SK-N-MC (cell line): ENCODE measurements around the gene TUBA8.

Source experiments
- DNase-seq: peaks from one replicate; pipeline ENCODE4 v3.0.0-alpha.2; 2011; ENCODE audit warnings: low read depth, low spot score
- H3K27ac ChIP-seq: fragments of 200-600 bp; sonication (generic); 2 replicates; pipeline ENCODE4 v1.5.1; 2016; ENCODE audit warnings: mixed run types
- H3K36me3 ChIP-seq: fragments of 200-600 bp; sonication (generic); 2 replicates; pipeline ENCODE4 v1.6.1; 2017; ENCODE audit warnings: antibody characterized with exemption, low read length, mixed read lengths; ENCODE audit not compliant: insufficient read depth
- H3K4me3 ChIP-seq: fragments of 200-600 bp; sonication (generic); 2 replicates; pipeline ENCODE4 v1.5.1; 2016
- H3K9ac ChIP-seq: fragments of 200-600 bp; sonication (generic); 2 replicates; pipeline ENCODE4 v1.8.0; 2017; ENCODE audit warnings: mixed run types, mixed read lengths; ENCODE audit not compliant: insufficient read length
- H3K9me3 ChIP-seq: fragments of 200-600 bp; sonication (generic); 2 replicates; pipeline ENCODE4 v1.6.1; 2017; ENCODE audit warnings: low read depth, mild to moderate bottlenecking, antibody characterized with exemption, low read length, moderate library complexity, mixed read lengths
- EZH2 ChIP-seq: fragments of 200-600 bp; sonication (generic); IDR thresholded peaks from one replicate; pipeline ENCODE4 v1.6.1; 2017; ENCODE audit warnings: antibody characterized with exemption
- FOXP2 ChIP-seq: optimal IDR thresholded peaks from 2 replicates; pipeline ENCODE3; 2011; ENCODE audit warnings: mild to moderate bottlenecking, moderate library complexity; ENCODE audit not compliant: insufficient read depth; ENCODE audit errors: extremely low read length, control extremely low read depth
- POLR2AphosphoS5 ChIP-seq: IDR thresholded peaks from 2 replicates; pipeline ENCODE4 v1.6.1; 2012; ENCODE audit warnings: mild to moderate bottlenecking, low read depth, low read length, borderline replicate concordance

TUBA8 gene

DNA sequence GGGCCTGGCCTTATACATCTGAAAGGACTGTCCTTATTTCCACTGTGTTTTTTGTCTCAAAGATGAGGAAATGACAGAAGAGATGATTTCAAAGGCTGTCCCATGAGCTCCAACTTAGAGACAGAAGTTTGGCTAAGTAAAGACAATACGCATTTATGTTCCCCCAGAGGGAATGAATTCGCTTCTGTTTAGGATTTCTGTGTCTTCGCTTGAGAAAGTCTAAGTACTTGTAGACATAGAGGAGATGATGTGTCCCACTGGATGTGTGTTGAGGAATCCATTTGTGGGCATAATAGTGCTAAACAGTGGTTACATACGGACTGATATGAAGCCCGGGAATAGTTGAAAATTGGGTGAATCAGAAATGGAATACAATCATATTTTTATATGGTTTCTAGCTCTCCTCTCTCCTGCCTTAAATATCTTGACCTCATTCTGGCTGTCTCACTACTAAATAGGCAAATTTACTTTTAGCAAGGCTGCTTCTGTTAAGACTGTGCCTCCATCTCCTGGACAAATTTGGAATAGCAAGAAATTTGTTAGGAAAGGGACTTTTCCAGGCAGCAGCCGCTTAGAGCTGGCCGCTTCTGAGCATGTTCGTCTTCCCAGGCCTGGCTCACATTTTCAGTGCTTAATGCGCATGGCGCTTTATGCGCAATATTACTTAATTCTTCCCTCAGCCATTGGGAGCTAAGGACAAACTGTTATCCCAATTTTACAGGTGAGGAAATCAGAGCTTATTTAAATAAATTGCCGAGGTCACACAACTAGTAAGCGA is 34.7 kb upstream of the TUBA8 start:
- peak overlapping the region; percentile 96 for H3K4me3 ChIP-seq
- no peak for TF ChIP-seq POLR2AphosphoS5
- TF ChIP-seq EZH2: no peak
- TF ChIP-seq FOXP2: no peak
- peak overlapping the region; percentile 85 for H3K9ac ChIP-seq
- no peaks in the 10 kb centered on the region for H3K9me3 ChIP-seq
- H3K27ac ChIP-seq: peak overlapping the region; percentile 53; the same call in 1 of the 2 replicates
- peaks cover 17% of the 10 kb centered on the region for H3K36me3 ChIP-seq
- DNase-seq: peak; percentile 84

DNA sequence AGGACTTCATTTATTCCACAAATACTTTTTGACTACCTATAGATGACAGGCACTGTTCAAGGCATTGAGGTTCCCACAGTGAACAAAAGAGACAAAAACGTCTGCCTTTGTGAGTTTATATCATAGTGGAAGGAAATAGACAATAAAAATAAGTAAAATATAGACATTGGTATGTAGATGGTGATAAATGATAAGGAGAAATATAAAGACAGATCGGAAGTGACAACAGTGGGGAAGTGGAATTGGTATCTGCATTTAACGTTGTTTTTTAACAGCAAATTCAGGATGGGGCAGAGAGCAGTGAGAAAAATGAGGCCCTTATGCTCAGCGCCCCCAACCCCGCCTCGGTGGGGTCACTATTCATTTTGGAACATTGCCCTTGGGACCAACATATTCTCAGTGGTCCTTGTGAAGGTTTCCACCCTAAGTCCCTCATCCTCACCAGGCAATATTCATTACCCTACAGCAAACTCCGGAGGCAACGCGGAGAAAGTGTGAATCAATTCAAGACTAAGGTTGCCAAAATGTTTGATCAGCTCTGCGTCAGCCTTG is 33.4 kb upstream of the TUBA8 start:
- Histone ChIP-seq H3K27ac (no peak overlapping the region), H3K9me3 (no peaks in the 10 kb centered on the region), H3K4me3 (peak overlapping the region; percentile 96), H3K36me3 (peaks cover 29% of the 10 kb centered on the region), H3K9ac (peak overlapping the region; percentile 85)
- DNase-seq: no peak
- TF ChIP-seq POLR2AphosphoS5: no peak
- no peak for TF ChIP-seq EZH2
- no peak for TF ChIP-seq FOXP2

GRCh38 chr22:18077639-18078328 is 32.8 kb upstream of the TUBA8 start, which contains the start of gene PEX26:
PEX26 (plus strand) TSS chr22:18077990; CDS start chr22:18078377, 387 bp downstream.
- peak; percentile 59; the same call in 1 of the 2 replicates for TF ChIP-seq POLR2AphosphoS5
- no peak for TF ChIP-seq FOXP2
- no peak for TF ChIP-seq EZH2
- peak within 1 kb of the TSS; percentile 96 for H3K4me3 ChIP-seq
- peak; percentile 74 for DNase-seq
- peak within 1 kb of the TSS; percentile 85 for H3K9ac ChIP-seq
- peaks cover 35% of the 10 kb centered on the region for H3K36me3 ChIP-seq
- no peak within 1 kb of the TSS for H3K27ac ChIP-seq
- H3K9me3 ChIP-seq: no peaks in the 10 kb centered on the region

GRCh38 chr22:18078329-18079041 is 32.1 kb upstream of the TUBA8 start:
- Histone ChIP-seq H3K9ac (peak overlapping the region; percentile 82), H3K4me3 (peak overlapping the region; percentile 96), H3K9me3 (no peaks in the 10 kb centered on the region), H3K36me3 (peaks cover 42% of the 10 kb centered on the region), H3K27ac (no peak overlapping the region)
- TF ChIP-seq FOXP2 (no peak), EZH2 (no peak), POLR2AphosphoS5 (no peak)
- no peak for DNase-seq

DNA sequence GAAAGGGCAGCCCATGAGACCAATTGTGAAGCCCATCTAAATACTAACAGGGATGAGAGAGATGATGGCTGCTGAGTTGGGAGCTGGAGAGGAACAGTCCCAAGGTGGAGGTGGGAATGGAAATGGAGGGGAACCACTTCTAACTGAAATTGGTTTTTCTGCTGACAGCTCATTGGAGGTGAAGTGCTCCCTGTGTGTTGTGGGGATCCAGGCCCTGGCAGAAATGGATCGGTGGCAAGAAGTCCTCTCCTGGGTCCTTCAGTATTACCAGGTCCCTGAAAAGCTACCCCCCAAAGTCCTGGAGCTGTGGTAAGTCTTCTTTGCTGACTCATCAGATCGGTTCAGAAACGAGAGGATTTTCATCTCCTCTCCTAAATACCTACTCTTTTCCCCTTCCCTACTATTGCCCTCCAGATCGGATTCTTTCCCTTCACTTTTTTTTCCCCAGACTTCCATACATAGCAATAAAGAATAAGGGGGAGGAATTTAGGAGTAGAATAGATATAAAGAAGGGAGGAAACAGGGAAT is 30.8 kb upstream of the TUBA8 start:
- no peak overlapping the region for H3K9ac ChIP-seq
- H3K36me3 ChIP-seq: peaks cover 48% of the 10 kb centered on the region
- no peak for DNase-seq
- no peak overlapping the region for H3K27ac ChIP-seq
- H3K9me3 ChIP-seq: no peaks in the 10 kb centered on the region
- no peak overlapping the region for H3K4me3 ChIP-seq
- TF ChIP-seq EZH2: no peak

DNA sequence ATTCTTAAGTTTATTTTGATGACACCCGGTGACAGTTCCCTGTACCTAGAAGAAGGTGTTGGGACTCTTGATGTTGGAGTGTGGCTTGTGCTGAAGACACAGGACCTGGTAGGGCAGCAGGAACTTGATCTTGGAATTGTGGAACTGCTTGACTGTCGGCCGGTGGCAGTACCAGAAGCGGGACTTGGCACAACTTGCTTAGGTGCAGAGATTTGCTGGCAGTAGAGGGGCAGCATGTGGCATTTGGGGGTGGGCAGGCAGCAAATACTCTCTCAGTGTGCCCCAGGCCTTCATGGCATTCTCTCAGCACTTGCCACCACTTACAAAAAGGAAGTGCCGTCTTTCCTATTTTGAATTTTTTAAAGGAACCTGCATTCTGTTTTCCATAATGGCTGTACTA is 29.2 kb upstream of the TUBA8 start:
- peaks cover 54% of the 10 kb centered on the region for H3K36me3 ChIP-seq

DNA sequence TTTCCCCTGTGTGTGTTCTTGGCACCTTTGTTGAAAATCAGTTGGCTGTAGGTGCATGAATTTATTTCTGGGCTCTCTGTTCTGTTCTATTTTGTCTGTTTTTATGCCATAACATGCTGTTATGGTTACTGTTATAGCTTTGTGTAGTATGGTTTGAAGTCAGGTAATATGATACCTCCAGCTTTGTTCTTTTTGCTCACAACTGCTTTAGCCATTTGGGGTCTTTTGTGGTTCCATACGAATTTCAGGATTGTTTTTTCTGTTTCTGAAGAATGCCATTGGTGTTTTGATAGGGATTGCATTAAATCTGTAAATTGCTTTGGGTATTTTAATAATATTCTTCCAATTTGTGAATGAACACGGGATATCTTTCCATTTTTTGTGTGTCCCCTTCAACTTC is 28.1 kb upstream of the TUBA8 start:
- no peak overlapping the region for H3K9ac ChIP-seq
- H3K4me3 ChIP-seq: no peak overlapping the region
- DNase-seq: no peak
- no peak overlapping the region for H3K27ac ChIP-seq
- TF ChIP-seq POLR2AphosphoS5 (no peak), FOXP2 (no peak), EZH2 (no peak)
- H3K36me3 ChIP-seq: peaks cover 57% of the 10 kb centered on the region
- H3K9me3 ChIP-seq: no peaks in the 10 kb centered on the region

More for the DNA sequence above, 29.2 kb upstream of the TUBA8 start:
- Histone ChIP-seq H3K4me3 (no peak overlapping the region), H3K9me3 (no peaks in the 10 kb centered on the region), H3K27ac (no peak overlapping the region), H3K9ac (no peak overlapping the region)
- TF ChIP-seq POLR2AphosphoS5: no peak
- TF ChIP-seq FOXP2: no peak
- TF ChIP-seq EZH2: no peak
- DNase-seq: no peak

DNA sequence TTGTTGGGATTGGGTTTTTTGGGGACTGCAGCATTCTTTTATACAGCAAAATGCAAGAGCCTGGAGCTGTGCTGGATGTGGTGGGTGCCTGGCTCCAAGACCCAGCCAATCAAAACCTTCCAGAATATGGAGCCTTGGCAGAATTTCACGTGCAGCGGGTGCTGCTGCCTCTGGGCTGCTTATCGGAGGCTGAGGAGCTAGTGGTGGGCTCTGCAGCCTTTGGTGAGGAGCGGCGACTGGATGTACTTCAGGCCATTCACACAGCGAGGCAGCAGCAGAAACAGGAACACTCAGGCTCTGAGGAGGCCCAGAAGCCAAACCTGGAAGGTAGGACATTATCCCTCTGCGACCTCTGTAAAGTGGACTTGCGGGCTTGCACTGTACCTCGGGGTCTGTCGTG is 27.2 kb upstream of the TUBA8 start:
- no peaks in the 10 kb centered on the region for H3K9me3 ChIP-seq
- H3K27ac ChIP-seq: no peak overlapping the region
- H3K4me3 ChIP-seq: no peak overlapping the region
- no peak overlapping the region for H3K9ac ChIP-seq
- TF ChIP-seq EZH2 (no peak), POLR2AphosphoS5 (no peak), FOXP2 (no peak)
- no peak for DNase-seq
- peaks cover 67% of the 10 kb centered on the region for H3K36me3 ChIP-seq
